NCI-H2227 (cell line): ENCODE measurements around the gene ZMYND8.
"Not testable (repeated sequence)": the region's sequence is repeated elsewhere in the genome, so short reads cannot be mapped to it uniquely, and the experiment has no call there.

Experiments
- DNase-seq: peaks from one replicate; lab custom pipeline; 2025; ENCODE audit not compliant: unreplicated experiment; lab: John Stamatoyannopoulos, UW

The ZMYND8 gene

GRCh38 chr20:47373206-47373733, 16.8 kb upstream of the ZMYND8 start:
- DNase-seq: no peak

DNA sequence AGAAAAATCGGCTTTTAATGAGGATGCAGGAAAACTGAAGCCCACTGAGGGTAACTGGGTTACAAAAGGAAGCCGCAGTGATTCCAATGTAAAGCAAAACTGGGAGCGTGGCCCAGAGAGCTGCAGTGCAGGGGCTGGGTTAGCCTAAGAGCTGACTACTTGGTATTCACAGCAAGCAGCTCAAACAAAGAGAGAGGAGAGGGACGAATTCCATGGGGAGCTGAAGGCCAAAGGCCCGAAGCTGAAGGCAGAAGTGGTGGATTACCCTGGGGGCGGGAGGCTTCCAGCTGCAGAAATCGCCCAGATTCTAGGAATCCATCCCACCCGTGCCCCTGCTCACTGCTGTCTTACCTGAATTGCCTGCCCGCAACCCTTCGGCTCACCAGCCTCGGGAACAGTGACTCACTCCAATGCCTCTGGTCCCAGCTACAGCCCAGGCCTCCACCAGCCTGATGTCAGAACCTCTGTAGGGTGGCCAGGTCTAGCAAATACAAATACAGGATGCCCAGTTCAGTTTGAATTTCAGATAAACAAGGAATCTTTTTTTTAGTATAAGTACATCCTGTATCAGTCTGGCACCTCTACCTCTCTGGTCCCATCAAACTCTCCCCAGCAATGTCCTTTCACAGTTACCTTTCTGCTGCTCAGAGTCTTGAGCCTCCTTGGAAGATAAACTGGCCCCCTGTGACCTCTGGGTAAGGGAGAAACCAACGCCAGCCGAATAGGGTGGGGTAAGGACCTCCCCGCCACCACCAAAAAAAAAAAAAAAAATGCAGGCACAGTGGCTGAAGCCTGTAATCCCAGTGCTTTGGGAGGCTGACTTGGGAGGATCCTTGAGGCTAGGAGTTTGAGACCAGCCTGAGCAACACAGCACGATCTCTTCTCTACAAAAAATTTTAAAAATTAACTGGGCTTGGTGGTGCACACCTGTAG, 14.6 kb upstream of the ZMYND8 start:
- DNase-seq: no peak

- no peak for DNase-seq
Measured at GRCh38 chr20:47370214-47370613, 13.7 kb upstream of the ZMYND8 start.

GRCh38 chr20:47368301-47368700, 11.8 kb upstream of the ZMYND8 start:
- DNase-seq: no peak

- DNase-seq: not testable (repeated sequence)
Measured at GRCh38 chr20:47366301-47366700, 9.8 kb upstream of the ZMYND8 start.

GRCh38 chr20:47365023-47365764, 8.7 kb upstream of the ZMYND8 start:
- no peak for DNase-seq

DNA sequence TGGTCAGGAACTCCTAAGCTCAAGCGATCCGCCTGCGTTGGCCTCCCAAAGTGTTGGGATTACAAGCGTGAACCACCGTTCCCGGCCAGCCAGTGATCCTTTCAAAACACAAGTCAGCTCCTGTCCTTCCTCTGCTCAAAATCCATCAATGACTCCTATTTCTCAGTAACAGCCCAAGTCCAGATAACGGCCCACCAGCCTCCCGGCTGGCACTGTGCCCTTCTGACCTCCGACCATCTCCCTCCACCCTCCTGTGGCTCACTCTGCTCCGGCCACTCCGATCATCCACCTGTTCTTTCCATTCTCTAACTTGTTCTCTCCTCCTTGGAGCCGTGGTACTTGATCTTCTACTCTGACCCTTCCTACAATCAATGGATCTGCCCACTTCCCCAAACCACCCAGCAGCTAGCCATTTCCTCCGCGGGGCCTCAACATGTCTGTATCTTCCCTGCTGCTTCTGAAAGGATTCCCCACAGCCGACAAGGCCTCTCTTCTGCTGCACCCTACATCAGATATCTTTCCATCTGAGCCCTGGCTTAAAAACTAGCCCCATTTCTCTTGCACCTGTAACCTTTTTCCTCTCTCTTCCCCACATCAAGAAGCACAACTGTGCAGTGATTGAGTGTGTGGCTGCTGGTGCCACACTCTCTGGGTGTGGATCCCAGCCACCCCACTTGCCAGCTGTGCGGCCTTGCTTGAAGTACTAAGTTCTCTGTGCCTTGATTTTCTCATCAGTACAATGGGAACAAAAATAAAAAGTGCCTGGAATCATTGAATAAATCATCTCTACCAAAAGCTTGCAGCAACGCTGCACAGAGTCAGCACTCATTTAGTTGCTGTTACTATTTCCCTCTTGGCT, 6.1 kb upstream of the ZMYND8 start:
- DNase-seq: no peak

DNA sequence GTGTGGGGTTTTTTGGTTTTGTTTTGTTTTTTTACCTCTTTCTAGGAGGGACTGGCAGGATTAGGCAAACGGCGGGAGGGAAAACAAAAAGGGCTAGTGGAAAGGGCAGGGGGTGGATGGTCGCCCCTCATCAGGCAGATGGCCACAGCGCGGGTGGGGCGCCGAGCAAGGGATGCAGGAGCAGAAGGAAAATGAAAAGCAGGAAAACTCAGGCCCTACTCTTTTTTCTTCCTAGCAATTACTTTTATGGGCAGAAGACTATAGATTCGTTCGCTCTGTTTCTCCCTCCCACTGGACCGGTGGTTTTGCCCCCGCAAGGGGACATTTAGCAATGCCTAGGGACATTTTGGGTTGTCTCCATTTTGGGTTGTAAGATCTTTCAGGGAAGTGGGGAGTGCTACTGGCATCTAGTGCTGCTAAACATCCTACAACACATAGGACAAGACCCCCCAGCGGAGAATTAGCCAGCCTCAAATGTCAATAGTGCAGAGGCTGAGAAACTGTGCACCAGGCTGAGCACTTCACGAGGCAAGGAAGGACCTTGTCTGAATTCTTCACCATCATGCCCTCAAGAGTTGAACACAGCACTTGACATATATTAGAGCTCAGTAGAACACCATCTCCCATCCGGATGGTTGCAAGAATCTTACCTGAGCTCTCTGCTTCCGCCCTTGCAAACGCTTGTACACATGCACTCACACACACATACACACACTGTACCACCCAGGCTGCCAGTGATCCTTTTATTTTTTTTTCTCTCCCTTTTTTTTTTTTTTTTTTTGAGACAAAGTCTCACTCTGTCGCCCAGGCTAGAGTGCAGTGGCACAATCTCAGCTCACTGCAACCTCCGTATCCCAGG, 4.8 kb upstream of the ZMYND8 start:
- peak; percentile 54 for DNase-seq

GRCh38 chr20:47360297-47361056, 4.0 kb upstream of the ZMYND8 start:
- DNase-seq: peak; percentile 80

DNA sequence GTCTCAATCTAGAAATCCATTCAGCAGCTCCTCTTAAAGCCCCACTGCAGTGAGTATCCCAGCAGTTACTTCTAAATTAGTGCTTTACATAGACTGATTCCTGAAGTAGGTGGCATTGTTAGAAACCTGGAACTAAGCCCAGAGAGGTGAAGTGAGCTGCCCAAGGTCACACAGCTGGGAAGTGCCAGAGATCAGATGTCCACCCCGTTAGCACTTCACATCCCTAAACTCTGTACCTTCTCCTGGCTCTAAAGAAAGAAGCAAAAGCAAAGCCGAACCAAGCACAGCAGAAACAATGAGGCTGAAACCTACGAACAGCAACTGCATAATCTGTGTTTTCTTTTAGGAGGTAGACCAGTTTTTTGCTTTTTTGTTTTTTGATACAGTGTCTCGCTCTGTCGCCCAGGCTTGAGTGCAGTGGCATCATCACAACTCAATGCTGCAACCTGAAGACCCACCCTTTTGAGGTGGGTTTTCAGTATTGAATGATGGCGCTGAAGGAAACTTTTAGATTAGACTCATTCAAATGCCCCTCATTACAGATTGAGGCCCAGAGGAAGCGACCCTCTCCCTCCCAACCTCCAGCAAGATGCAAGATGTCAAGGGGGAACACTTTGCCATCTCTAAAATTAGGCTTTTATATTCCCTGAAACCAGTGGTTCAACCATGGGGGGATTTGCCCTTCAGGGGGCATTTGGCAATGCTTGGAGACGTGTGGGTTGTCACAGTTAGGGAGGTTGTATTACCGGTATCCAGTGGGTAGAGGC, 3.2 kb upstream of the ZMYND8 start:
- DNase-seq: no peak

GRCh38 chr20:47358672-47359529, 2.4 kb upstream of the ZMYND8 start:
- peak; percentile 75 for DNase-seq

- no peak for DNase-seq
Measured at GRCh38 chr20:47358039-47358671, 1.7 kb upstream of the ZMYND8 start.

- peak; percentile 84 for DNase-seq
Measured at GRCh38 chr20:47357296-47358038, 968 bp upstream of the ZMYND8 start.

DNA sequence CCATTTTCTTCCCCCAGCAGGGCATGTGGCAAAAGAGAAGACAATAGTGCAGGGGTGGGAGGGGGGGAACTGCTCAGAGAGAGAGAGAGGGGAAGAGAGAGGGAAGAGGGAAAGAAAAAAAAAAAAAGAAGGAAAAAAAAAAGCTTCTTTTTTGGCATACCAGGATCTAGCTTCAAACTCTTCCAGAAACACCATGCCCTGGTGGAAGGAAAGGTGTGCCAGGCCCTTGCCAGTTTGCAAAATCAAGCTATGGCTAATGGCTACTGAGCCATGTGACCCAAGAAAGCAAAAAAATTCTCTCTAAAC, 326 bp downstream of the ZMYND8 start:
- no peak for DNase-seq

GRCh38 chr20:47355489-47356219, 845 bp downstream of the ZMYND8 start:
- peak; percentile 28 for DNase-seq
